OCI-M1 (cell line): ENCODE results near the gene ENKD1.
A peak's percentile ranks its signal among the peaks of the same experiment; 100 is the strongest.

Experiments used
- DNase-seq: peaks from one replicate; lab custom pipeline; 2025; lab: John Stamatoyannopoulos, UW

The ENKD1 gene

GRCh38 chr16:67679935-67680897 lies 13.7 kb upstream of the ENKD1 start:
- no peak for DNase-seq

GRCh38 chr16:67678354-67679023 lies 11.9 kb upstream of the ENKD1 start:
- no peak for DNase-seq

- DNase-seq: no peak
Measured at GRCh38 chr16:67677712-67678111, 11.2 kb upstream of the ENKD1 start.

GRCh38 chr16:67676939-67677338 lies 10.4 kb upstream of the ENKD1 start:
- DNase-seq: no peak

- no peak for DNase-seq
Measured at GRCh38 chr16:67676516-67676915, 10.0 kb upstream of the ENKD1 start.

- DNase-seq: no peak
Measured at GRCh38 chr16:67675999-67676398, 9.4 kb upstream of the ENKD1 start.

GRCh38 chr16:67675579-67675935 lies 9.0 kb upstream of the ENKD1 start:
- no peak for DNase-seq

- no peak for DNase-seq
Measured at GRCh38 chr16:67674851-67675578, 8.5 kb upstream of the ENKD1 start.

GRCh38 chr16:67673712-67674580 lies 7.4 kb upstream of the ENKD1 start:
- peak; percentile 36 for DNase-seq

- peak; percentile 79 for DNase-seq
Measured at GRCh38 chr16:67672739-67673662, 6.5 kb upstream of the ENKD1 start.

GRCh38 chr16:67672306-67672705 lies 5.8 kb upstream of the ENKD1 start:
- DNase-seq: no peak

- DNase-seq: no peak
Measured at GRCh38 chr16:67669499-67670101, 3.0 kb upstream of the ENKD1 start.

- peak; percentile 21 for DNase-seq
Measured at GRCh38 chr16:67668495-67669157, 2.1 kb upstream of the ENKD1 start.

GRCh38 chr16:67667817-67668494 lies 1.4 kb upstream of the ENKD1 start:
- peak; percentile 95 for DNase-seq

GRCh38 chr16:67667453-67667816 lies 885 bp upstream of the ENKD1 start:
- no peak for DNase-seq

GRCh38 chr16:67666032-67666551 lies 458 bp downstream of the ENKD1 start:
- peak; percentile 55 for DNase-seq

- no peak for DNase-seq
Measured at GRCh38 chr16:67665598-67665997, 952 bp downstream of the ENKD1 start.

GRCh38 chr16:67664871-67665270 lies 1.7 kb downstream of the ENKD1 start:
- no peak for DNase-seq

GRCh38 chr16:67664258-67664657 lies 2.3 kb downstream of the ENKD1 start:
- no peak for DNase-seq
